Adrenal gland (tissue), 5 donors: ENCODE results near the gene ATXN1.

ENCODE experiments used
- POLR2A ChIP-seq, 2 donors: fragments of 450-650 bp; IDR thresholded peaks; one replicate each; pipeline ENCODE4 v1.6.1; 2017; ENCODE audit warnings: antibody characterized with exemption in 2 of 2, mild to moderate bottlenecking in 2 of 2, moderate library complexity in 1 of 2
- TF ChIP-seq, protein P1 (sequence below), 6 experiments: fragments of 450-650 bp in 4 of 6; fragments of 200-600 bp in 2 of 6; sonication (generic) in 1 of 6; IDR thresholded peaks; 1 replicate in 5 of 6; 2 replicates in 1 of 6; pipeline versions ENCODE4 v1.5.1 to v1.8.0; 2016 to 2021; ENCODE audit warnings: antibody characterized with exemption in 6 of 6, mild to moderate bottlenecking in 2 of 6, moderate library complexity in 1 of 6
- donor health status: DM: no; HTN: no; CAD: no.

- TF ChIP-seq, protein P1, sequence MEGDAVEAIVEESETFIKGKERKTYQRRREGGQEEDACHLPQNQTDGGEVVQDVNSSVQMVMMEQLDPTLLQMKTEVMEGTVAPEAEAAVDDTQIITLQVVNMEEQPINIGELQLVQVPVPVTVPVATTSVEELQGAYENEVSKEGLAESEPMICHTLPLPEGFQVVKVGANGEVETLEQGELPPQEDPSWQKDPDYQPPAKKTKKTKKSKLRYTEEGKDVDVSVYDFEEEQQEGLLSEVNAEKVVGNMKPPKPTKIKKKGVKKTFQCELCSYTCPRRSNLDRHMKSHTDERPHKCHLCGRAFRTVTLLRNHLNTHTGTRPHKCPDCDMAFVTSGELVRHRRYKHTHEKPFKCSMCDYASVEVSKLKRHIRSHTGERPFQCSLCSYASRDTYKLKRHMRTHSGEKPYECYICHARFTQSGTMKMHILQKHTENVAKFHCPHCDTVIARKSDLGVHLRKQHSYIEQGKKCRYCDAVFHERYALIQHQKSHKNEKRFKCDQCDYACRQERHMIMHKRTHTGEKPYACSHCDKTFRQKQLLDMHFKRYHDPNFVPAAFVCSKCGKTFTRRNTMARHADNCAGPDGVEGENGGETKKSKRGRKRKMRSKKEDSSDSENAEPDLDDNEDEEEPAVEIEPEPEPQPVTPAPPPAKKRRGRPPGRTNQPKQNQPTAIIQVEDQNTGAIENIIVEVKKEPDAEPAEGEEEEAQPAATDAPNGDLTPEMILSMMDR (IDR thresholded peaks at IDR 0.05): no peak
- no peak for TF ChIP-seq POLR2A (IDR thresholded peaks at IDR 0.05)
These were observed 408.3 kb downstream of the ATXN1 start for GRCh38 chr6:16352821-16353438.
